ENCODE results near the gene KRT38. TPM values are rescaled to one million over a fixed set of nuclear protein-coding genes. Genes with fewer than 3 reads are reported as not detected.

KRT38 gene
- total and polyA plus RNA-seq, 4 donors: not detected

DNA sequence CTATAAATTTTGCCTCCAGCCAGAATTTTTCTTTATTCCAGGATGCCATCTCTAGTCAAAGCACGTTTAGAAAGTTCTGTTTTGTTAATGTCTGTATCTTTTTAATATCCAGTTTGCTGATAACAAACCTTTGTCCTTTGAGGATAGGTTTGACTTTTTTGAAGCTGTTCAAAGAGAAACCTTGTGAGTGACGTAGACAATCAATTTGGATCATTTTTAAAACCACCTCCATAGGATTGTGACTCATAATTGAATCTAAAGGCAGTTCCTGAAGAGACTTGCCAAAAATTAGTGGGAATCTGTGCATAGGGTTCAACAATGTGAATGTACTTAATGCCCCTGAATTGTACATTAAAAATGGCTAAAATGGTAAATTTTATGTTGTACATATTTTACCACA is 49.2 kb downstream of the KRT38 start:
- H3K9me3 ChIP-seq (ENCODE audit: control insufficient read depth in 4 of 4, low read length in 3 of 4): no peaks in the 10 kb centered on the region
- no peak overlapping the region for H3K9ac ChIP-seq (ENCODE audit: low read depth in 1 of 2, low read length in 2 of 2)
- H3K27me3 ChIP-seq (ENCODE audit: control insufficient read depth in 4 of 4, insufficient read depth in 4 of 4, low read length in 3 of 4): no peaks in the 10 kb centered on the region
- no peak overlapping the region for H3K4me3 ChIP-seq (ENCODE audit: low read depth in 1 of 3, low read length in 3 of 3)
- TF ChIP-seq JUND (IDR thresholded peaks at IDR 0.05): no peak
- TF ChIP-seq FOXA1 (IDR thresholded peaks at IDR 0.05): no peak
- TF ChIP-seq TAF1 (conservative IDR thresholded peaks at IDR 0.05): no peak
- no peak for TF ChIP-seq RAD21 (IDR thresholded peaks at IDR 0.05)
- TF ChIP-seq FOXA2 (IDR thresholded peaks at IDR 0.05): no peak
- TF ChIP-seq, protein P1, sequence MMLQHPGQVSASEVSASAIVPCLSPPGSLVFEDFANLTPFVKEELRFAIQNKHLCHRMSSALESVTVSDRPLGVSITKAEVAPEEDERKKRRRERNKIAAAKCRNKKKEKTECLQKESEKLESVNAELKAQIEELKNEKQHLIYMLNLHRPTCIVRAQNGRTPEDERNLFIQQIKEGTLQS (IDR thresholded peaks at IDR 0.05): no peak
- TF ChIP-seq, protein P2, sequence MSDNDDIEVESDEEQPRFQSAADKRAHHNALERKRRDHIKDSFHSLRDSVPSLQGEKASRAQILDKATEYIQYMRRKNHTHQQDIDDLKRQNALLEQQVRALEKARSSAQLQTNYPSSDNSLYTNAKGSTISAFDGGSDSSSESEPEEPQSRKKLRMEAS (IDR thresholded peaks at IDR 0.05): no peak
- no peak for TF ChIP-seq HNF4A (conservative IDR thresholded peaks at IDR 0.05)
- no peak overlapping the region for H3K27ac ChIP-seq (ENCODE audit: low read depth in 1 of 2, low read length in 2 of 2)
- 53% methylated on average over 2 of the region's 2 CpGs for WGBS
- no peaks in the 10 kb centered on the region for H3K36me3 ChIP-seq (ENCODE audit: control insufficient read depth in 4 of 4, insufficient read depth in 3 of 4, low read depth in 1 of 4, low read length in 3 of 4)
- no peaks in the 10 kb centered on the region for H3K4me1 ChIP-seq (ENCODE audit: control insufficient read depth in 4 of 4, insufficient read depth in 4 of 4, low read length in 3 of 4)
- DNase-seq (ENCODE audit: low spot score): no peak

DNA sequence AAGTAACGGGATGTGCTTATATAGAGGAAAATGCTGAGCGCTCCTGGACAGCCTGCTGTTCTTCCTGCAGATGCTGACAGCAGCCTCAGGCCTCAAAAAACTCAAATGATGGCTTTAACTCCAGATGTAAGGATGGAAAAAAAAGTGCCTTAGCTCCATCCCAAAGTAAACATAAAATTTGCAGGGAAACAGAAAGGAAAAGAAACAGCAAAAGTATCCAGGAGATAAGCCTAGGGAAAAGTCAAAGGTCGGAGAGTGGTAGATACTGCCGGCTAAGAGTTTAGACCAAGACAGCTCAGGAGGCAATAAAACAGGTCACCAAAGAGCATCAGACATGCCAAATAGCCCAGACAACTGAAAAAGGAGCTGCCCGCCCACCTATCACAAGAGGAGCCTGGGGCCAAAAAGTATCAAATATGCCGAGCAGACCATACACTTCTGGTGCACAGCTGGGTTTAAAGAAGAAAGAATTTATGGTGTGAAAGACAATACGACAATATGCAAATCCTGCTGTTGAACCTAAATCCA is 50.3 kb downstream of the KRT38 start:
- Histone ChIP-seq H3K4me3 (ENCODE audit: low read depth in 1 of 3, low read length in 3 of 3) (no peak overlapping the region), H3K9me3 (ENCODE audit: control insufficient read depth in 4 of 4, low read length in 3 of 4) (peaks cover 0 to 2% (median 0%) of the 10 kb centered on the region in 4 donors), H3K4me1 (ENCODE audit: control insufficient read depth in 4 of 4, insufficient read depth in 4 of 4, low read length in 3 of 4) (no peaks in the 10 kb centered on the region), H3K27me3 (ENCODE audit: control insufficient read depth in 4 of 4, insufficient read depth in 4 of 4, low read length in 3 of 4) (no peaks in the 10 kb centered on the region), H3K9ac (ENCODE audit: low read depth in 1 of 2, low read length in 2 of 2) (no peak overlapping the region), H3K36me3 (ENCODE audit: control insufficient read depth in 4 of 4, insufficient read depth in 3 of 4, low read depth in 1 of 4, low read length in 3 of 4) (no peaks in the 10 kb centered on the region), H3K27ac (ENCODE audit: low read depth in 1 of 2, low read length in 2 of 2) (no peak overlapping the region)
- DNase-seq (ENCODE audit: low spot score): no peak
- 57% methylated on average over 7 of the region's 7 CpGs for WGBS
- TF ChIP-seq JUND (IDR thresholded peaks at IDR 0.05): no peak
- TF ChIP-seq HNF4G (IDR thresholded peaks at IDR 0.05): no peak
- no peak for TF ChIP-seq RXRA (IDR thresholded peaks at IDR 0.05)
- no peak for TF ChIP-seq FOXA1 (IDR thresholded peaks at IDR 0.05)
- TF ChIP-seq, protein P3, sequence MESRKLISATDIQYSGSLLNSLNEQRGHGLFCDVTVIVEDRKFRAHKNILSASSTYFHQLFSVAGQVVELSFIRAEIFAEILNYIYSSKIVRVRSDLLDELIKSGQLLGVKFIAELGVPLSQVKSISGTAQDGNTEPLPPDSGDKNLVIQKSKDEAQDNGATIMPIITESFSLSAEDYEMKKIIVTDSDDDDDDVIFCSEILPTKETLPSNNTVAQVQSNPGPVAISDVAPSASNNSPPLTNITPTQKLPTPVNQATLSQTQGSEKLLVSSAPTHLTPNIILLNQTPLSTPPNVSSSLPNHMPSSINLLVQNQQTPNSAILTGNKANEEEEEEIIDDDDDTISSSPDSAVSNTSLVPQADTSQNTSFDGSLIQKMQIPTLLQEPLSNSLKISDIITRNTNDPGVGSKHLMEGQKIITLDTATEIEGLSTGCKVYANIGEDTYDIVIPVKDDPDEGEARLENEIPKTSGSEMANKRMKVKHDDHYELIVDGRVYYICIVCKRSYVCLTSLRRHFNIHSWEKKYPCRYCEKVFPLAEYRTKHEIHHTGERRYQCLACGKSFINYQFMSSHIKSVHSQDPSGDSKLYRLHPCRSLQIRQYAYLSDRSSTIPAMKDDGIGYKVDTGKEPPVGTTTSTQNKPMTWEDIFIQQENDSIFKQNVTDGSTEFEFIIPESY (IDR thresholded peaks at IDR 0.05): no peak
- TF ChIP-seq HNF4A (conservative IDR thresholded peaks at IDR 0.05): no peak
- TF ChIP-seq TAF1 (conservative IDR thresholded peaks at IDR 0.05): no peak
- no peak for TF ChIP-seq SP1 (IDR thresholded peaks at IDR 0.05)
- TF ChIP-seq, protein P4, sequence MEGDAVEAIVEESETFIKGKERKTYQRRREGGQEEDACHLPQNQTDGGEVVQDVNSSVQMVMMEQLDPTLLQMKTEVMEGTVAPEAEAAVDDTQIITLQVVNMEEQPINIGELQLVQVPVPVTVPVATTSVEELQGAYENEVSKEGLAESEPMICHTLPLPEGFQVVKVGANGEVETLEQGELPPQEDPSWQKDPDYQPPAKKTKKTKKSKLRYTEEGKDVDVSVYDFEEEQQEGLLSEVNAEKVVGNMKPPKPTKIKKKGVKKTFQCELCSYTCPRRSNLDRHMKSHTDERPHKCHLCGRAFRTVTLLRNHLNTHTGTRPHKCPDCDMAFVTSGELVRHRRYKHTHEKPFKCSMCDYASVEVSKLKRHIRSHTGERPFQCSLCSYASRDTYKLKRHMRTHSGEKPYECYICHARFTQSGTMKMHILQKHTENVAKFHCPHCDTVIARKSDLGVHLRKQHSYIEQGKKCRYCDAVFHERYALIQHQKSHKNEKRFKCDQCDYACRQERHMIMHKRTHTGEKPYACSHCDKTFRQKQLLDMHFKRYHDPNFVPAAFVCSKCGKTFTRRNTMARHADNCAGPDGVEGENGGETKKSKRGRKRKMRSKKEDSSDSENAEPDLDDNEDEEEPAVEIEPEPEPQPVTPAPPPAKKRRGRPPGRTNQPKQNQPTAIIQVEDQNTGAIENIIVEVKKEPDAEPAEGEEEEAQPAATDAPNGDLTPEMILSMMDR (IDR thresholded peaks at IDR 0.05; ENCODE audit: low read depth, low read length, missing input control): no peak
- TF ChIP-seq, protein P1 (IDR thresholded peaks at IDR 0.05): no peak
- no peak for TF ChIP-seq YY1 (IDR thresholded peaks at IDR 0.05)
- no peak for TF ChIP-seq GABPA (IDR thresholded peaks at IDR 0.05 in 1 of 2, conservative IDR thresholded peaks at IDR 0.05 in 1 of 2)
- no peak for TF ChIP-seq EGR1 (IDR thresholded peaks at IDR 0.05; ENCODE audit: low read depth in 2 of 2)
